ENCODE data around the gene RPL38. TPM values are rescaled to one million over a fixed set of nuclear protein-coding genes. Genes with fewer than 3 reads are reported as not detected.

Gene RPL38
- total RNA-seq, 3 donors from 2014 or later: 617 to 705 (median 692) TPM

- Histone ChIP-seq H3K4me1 (ENCODE audit: low read depth) (peaks cover 32% of the 10 kb centered on the region), H3K9me3 (no peaks in the 10 kb centered on the region), H3K36me3 (ENCODE audit: low read depth) (no peaks in the 10 kb centered on the region), H3K4me3 (no peak overlapping the region)
- intact Hi-C loops (cut with DNase I, micrococcal nuclease): no loop called here
- TF ChIP-seq, protein P1, sequence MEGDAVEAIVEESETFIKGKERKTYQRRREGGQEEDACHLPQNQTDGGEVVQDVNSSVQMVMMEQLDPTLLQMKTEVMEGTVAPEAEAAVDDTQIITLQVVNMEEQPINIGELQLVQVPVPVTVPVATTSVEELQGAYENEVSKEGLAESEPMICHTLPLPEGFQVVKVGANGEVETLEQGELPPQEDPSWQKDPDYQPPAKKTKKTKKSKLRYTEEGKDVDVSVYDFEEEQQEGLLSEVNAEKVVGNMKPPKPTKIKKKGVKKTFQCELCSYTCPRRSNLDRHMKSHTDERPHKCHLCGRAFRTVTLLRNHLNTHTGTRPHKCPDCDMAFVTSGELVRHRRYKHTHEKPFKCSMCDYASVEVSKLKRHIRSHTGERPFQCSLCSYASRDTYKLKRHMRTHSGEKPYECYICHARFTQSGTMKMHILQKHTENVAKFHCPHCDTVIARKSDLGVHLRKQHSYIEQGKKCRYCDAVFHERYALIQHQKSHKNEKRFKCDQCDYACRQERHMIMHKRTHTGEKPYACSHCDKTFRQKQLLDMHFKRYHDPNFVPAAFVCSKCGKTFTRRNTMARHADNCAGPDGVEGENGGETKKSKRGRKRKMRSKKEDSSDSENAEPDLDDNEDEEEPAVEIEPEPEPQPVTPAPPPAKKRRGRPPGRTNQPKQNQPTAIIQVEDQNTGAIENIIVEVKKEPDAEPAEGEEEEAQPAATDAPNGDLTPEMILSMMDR (IDR thresholded peaks at IDR 0.05): no peak
- no peak for DNase-seq
- ATAC-seq: no peak
Observed at GRCh38 chr17:74211141-74211911, 7.8 kb downstream of the RPL38 start.

DNA sequence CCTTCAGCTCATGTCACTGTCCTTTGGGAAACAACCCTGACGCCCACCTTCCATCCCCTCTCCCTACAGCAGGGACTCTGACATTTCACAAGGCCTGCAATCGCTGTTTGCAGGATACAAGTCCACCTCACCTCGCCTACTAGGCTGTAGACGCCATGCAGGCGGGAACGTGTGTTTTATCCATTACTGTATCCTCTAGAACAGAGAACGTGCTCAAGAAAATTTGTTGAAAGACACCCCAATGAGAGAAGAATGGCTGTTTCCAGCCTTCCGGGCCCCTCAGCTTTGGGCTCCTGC is 8.4 kb downstream of the RPL38 start:
- peaks cover 30% of the 10 kb centered on the region for H3K4me1 ChIP-seq (ENCODE audit: low read depth)
- DNase-seq: no peak
- H3K36me3 ChIP-seq (ENCODE audit: low read depth): no peaks in the 10 kb centered on the region
- no peak for ATAC-seq
- TF ChIP-seq, protein P1 (IDR thresholded peaks at IDR 0.05): no peak
- no peaks in the 10 kb centered on the region for H3K9me3 ChIP-seq
- no peak overlapping the region for H3K4me3 ChIP-seq
- intact Hi-C loops (cut with DNase I, micrococcal nuclease): no loop called here

GRCh38 chr17:74212209-74212912 is 8.9 kb downstream of the RPL38 start:
- peak; percentile 8 for ATAC-seq
- Histone ChIP-seq H3K4me1 (ENCODE audit: low read depth) (peaks cover 27% of the 10 kb centered on the region), H3K4me3 (no peak overlapping the region), H3K9me3 (no peaks in the 10 kb centered on the region), H3K36me3 (ENCODE audit: low read depth) (no peaks in the 10 kb centered on the region)
- TF ChIP-seq, protein P1 (IDR thresholded peaks at IDR 0.05): no peak
- intact Hi-C loops (cut with DNase I, micrococcal nuclease): no loop called here
- DNase-seq: peak in 1 of 3 donors; percentile 57

GRCh38 chr17:74212913-74213791 is 9.7 kb downstream of the RPL38 start, which contains the start of gene TTYH2:
TTYH2 (plus strand) TSS chr17:74213571; CDS start chr17:74213588, 17 bp downstream.
- TF ChIP-seq, protein P1 (IDR thresholded peaks at IDR 0.05): no peak
- intact Hi-C loops (cut with DNase I, micrococcal nuclease): no loop called here
- Histone ChIP-seq H3K36me3 (ENCODE audit: low read depth) (no peaks in the 10 kb centered on the region), H3K9me3 (no peaks in the 10 kb centered on the region), H3K4me1 (ENCODE audit: low read depth) (peaks cover 21% of the 10 kb centered on the region), H3K4me3 (peak within 1 kb of the TSS; percentile 4)
- peak; percentile 89 for ATAC-seq
- peak; percentile 88 to 90 (median 89) for DNase-seq

DNA sequence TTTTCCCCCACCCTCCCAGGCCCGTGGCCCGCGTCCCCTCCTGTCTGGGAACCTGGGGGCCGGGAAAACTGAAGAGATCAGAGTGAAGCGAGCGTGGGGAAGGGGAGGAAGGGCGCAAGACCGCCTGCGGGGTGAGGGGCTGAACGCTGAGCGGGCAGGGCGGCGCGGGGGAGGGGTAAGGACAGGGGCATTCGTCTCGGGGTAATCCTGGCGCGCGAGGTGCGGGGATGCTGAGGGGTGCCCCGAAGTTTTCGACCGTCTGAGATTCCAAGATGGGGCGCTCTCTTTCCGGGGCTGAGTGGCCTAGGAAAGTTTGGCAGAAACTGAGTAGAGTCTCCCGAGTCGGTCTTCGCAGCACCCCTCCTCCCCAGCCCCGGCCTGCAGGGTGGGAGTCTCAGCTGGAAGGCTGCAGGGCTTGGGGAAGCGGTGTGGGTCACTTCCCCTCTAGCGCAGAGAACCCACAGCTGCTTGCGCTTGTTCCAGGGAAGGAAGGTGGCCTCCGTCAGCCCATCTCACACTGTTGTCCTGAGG is 10.4 kb downstream of the RPL38 start:
- H3K4me1 ChIP-seq (ENCODE audit: low read depth): peaks cover 17% of the 10 kb centered on the region
- DNase-seq: peak in 1 of 3 donors; percentile 60
- TF ChIP-seq, protein P1 (IDR thresholded peaks at IDR 0.05): no peak
- no peaks in the 10 kb centered on the region for H3K36me3 ChIP-seq (ENCODE audit: low read depth)
- no peaks in the 10 kb centered on the region for H3K9me3 ChIP-seq
- no peak overlapping the region for H3K4me3 ChIP-seq
- ATAC-seq: peak; percentile 4
- intact Hi-C loops (cut with DNase I, micrococcal nuclease): no loop called here
